Measurements from ENCODE around the gene ST6GALNAC3.

GRCh38 chr1:76095802-76096201 lies 21.3 kb downstream of the ST6GALNAC3 start:
- TF ChIP-seq CTCF (IDR thresholded peaks at IDR 0.05): no peak
- TF ChIP-seq ZFX (IDR thresholded peaks at IDR 0.05; ENCODE audit: borderline replicate concordance): no peak

Data from 22Rv1 (cell line).